ENCODE measurements around the gene KATNA1.

- TF ChIP-seq CTCF (conservative IDR thresholded peaks at IDR 0.05; ENCODE audit: low read length) (no peak), EZH2phosphoT487 (IDR thresholded peaks at IDR 0.05; ENCODE audit: borderline replicate concordance) (no peak)
These were observed 81.3 kb downstream of the KATNA1 start for GRCh38 chr6:149567194-149567586.
